Endothelial cell of umbilical vein (primary cell): ENCODE results near the gene VPS16. TPM values are rescaled to one million over a fixed set of nuclear protein-coding genes. Genes with fewer than 3 reads are reported as not detected.

Source experiments
- BruUV-seq: library from RNA; stranded (reverse); fragments of 400-500 nt; replicated peaks from 2 replicates; lab custom pipeline; 2021; lab: Mats Ljungman, UMichigan
- CTCF ChIA-PET: fragments of 300-600, 350-600 bp; sonication (Branson Sonifier 250); formaldehyde crosslinking; loops from one replicate; lab custom pipeline; 2021; ENCODE audit warnings: antibody characterized with exemption, inconsistent platforms; lab: Charles Lee
- POLR2A ChIA-PET: fragments of 300-600, 350-600 bp; sonication (Branson Sonifier 250); formaldehyde crosslinking; loops from one replicate; lab custom pipeline; 2021; ENCODE audit warnings: antibody characterized with exemption, inconsistent platforms; lab: Charles Lee
- DNase-seq: peaks from one replicate; pipeline ENCODE4 v3.0.0-alpha.2; 2011; ENCODE audit warnings: low read depth, low spot score
- FAIRE-seq: peaks from 2 replicates; lab custom pipeline; 2011; peaks lifted over from hg19 to GRCh38; lab: Jason Lieb, UNC
- H2AFZ ChIP-seq: 2 replicates; pipeline ENCODE4 v1.6.0; 2012; ENCODE audit warnings: low read depth, low read length, control low read depth, inconsistent platforms
- H3K27ac ChIP-seq: 2 replicates; pipeline ENCODE4 v1.5.1; 2011; ENCODE audit warnings: low read depth, mild to moderate bottlenecking, control low read depth, low read length, moderate library complexity; ENCODE audit not compliant: insufficient read depth
- H3K27me3 ChIP-seq, 2 experiments: 2 replicates each; pipeline versions ENCODE4 v1.6.0 to v1.6.1; 2011; ENCODE audit warnings: low read length in 2 of 2, mixed read lengths in 1 of 2; ENCODE audit not compliant: control insufficient read depth in 2 of 2, insufficient read depth in 2 of 2
- H3K36me3 ChIP-seq, 2 experiments: 2 replicates in 1 of 2; 3 replicates in 1 of 2; pipeline ENCODE4 v1.5.1; 2011; ENCODE audit warnings: low read length in 2 of 2, mild to moderate bottlenecking in 1 of 2, moderate library complexity in 1 of 2; ENCODE audit not compliant: control insufficient read depth in 2 of 2, insufficient read depth in 2 of 2; ENCODE audit errors: extremely low read depth in 1 of 2
- H3K4me1 ChIP-seq: 3 replicates; pipeline ENCODE4 v1.5.1; 2011; ENCODE audit warnings: mild to moderate bottlenecking, low read length; ENCODE audit not compliant: control insufficient read depth, insufficient read depth; ENCODE audit errors: extremely low read depth
- H3K4me2 ChIP-seq: 2 replicates; pipeline ENCODE4 v1.6.1; 2011; ENCODE audit warnings: low read length, control low read depth, mixed read lengths; ENCODE audit not compliant: insufficient read depth
- H3K4me3 ChIP-seq, 3 experiments: fragments of 200-600 bp in 1 of 3; sonication (generic), shearing (Covaris generic) in 1 of 3; replicated peaks in 1 of 3; 2 replicates each; pipeline ENCODE4 v1.5.1; 2011 to 2016; ENCODE audit warnings: control low read depth in 3 of 3, low read length in 3 of 3, mild to moderate bottlenecking in 2 of 3, inconsistent platforms in 1 of 3, low read depth in 1 of 3, moderate library complexity in 1 of 3; ENCODE audit not compliant: insufficient read depth in 1 of 3
- H3K79me2 ChIP-seq: 2 replicates; pipeline ENCODE4 v1.6.0; 2012; ENCODE audit warnings: low read length, inconsistent platforms; ENCODE audit not compliant: control insufficient read depth, insufficient read depth
- H3K9ac ChIP-seq: replicated peaks from 2 replicates; pipeline ENCODE3; 2011; ENCODE audit warnings: low read length, control low read depth; ENCODE audit not compliant: insufficient read depth; ENCODE audit errors: extremely low read depth
- H3K9me1 ChIP-seq: replicated peaks from 3 replicates; pipeline ENCODE4 v1.6.0; 2011; ENCODE audit warnings: mild to moderate bottlenecking, low read length; ENCODE audit not compliant: control insufficient read depth, insufficient read depth; ENCODE audit errors: extremely low read depth
- H3K9me3 ChIP-seq: replicated peaks from 2 replicates; pipeline ENCODE4 v1.5.1; 2012; ENCODE audit warnings: low read length, inconsistent platforms; ENCODE audit not compliant: control insufficient read depth, insufficient read depth
- H4K20me1 ChIP-seq: replicated peaks from 2 replicates; pipeline ENCODE3; 2011; ENCODE audit warnings: mild to moderate bottlenecking, low read length; ENCODE audit not compliant: control insufficient read depth, insufficient read depth; ENCODE audit errors: extremely low read depth
- CTCF ChIP-seq, 2 donors: IDR thresholded peaks; 1 replicate in 1 of 2; 2 replicates in 1 of 2; pipeline ENCODE4 v1.5.1; 2011; ENCODE audit warnings: low read length in 2 of 2, mild to moderate bottlenecking in 2 of 2, moderate library complexity in 2 of 2, control low read depth in 1 of 2, inconsistent platforms in 1 of 2, low read depth in 1 of 2; ENCODE audit not compliant: insufficient read depth in 1 of 2; ENCODE audit errors: extremely low read depth in 1 of 2
- EZH2 ChIP-seq: IDR thresholded peaks from 2 replicates; pipeline ENCODE4 v1.6.1; 2012; ENCODE audit warnings: borderline replicate concordance, low read depth, mild to moderate bottlenecking, moderate library complexity, low read length, inconsistent platforms; ENCODE audit not compliant: severe bottlenecking
- FOS ChIP-seq: IDR thresholded peaks from 2 replicates; pipeline ENCODE4 v1.6.1; 2011; ENCODE audit warnings: mild to moderate bottlenecking, low read length, moderate library complexity, borderline replicate concordance; ENCODE audit not compliant: insufficient read depth
- GATA2 ChIP-seq: IDR thresholded peaks from 2 replicates; pipeline ENCODE4 v1.7.0; 2011; ENCODE audit warnings: low read depth, mild to moderate bottlenecking, moderate library complexity, mixed read lengths, low read length; ENCODE audit not compliant: insufficient read length, insufficient read depth
- JUN ChIP-seq: IDR thresholded peaks from 2 replicates; pipeline ENCODE4 v1.6.1; 2011; ENCODE audit warnings: borderline replicate concordance, low read depth; ENCODE audit not compliant: insufficient read length, insufficient read depth
- MAX ChIP-seq: IDR thresholded peaks from 2 replicates; pipeline ENCODE4 v1.6.1; 2011; ENCODE audit not compliant: insufficient read depth, insufficient read length
- MYC ChIP-seq: IDR thresholded peaks from one replicate; pipeline ENCODE4 v1.6.1; 2011; ENCODE audit warnings: mild to moderate bottlenecking, low read depth, low read length
- POLR2A ChIP-seq: IDR thresholded peaks from 2 replicates; pipeline ENCODE4 v1.6.1; 2012; ENCODE audit warnings: low read depth, mild to moderate bottlenecking, control low read depth, low read length
- POLR2AphosphoS5 ChIP-seq: IDR thresholded peaks from 2 replicates; pipeline ENCODE4 v1.6.1; 2012; ENCODE audit warnings: low read depth, mild to moderate bottlenecking, control low read depth, low read length, moderate library complexity; ENCODE audit not compliant: insufficient read depth
- dilution Hi-C: fragments of 300-500 bp; cut with MboI; formaldehyde crosslinking; loops from one replicate; pipeline ENCODE4 v1.15.0; 2019; ENCODE audit warnings: low sequenced_read_pairs; ENCODE audit not compliant: extremely low pct_ligation_motif_present
- intact Hi-C: fragments of 100-400 bp; cut with micrococcal nuclease; formaldehyde crosslinking; loops from one replicate; pipeline ENCODE4 v1.10.0; 2022
- polyA plus RNA-seq, 4 experiments: library from polyadenylated mRNA; depleted of rRNA in 3 of 4; stranded (reverse) in 3 of 4; unstranded in 1 of 4; fragments of >200 nt; gene quantifications; 2 replicates each; pipeline versions ENCODE4 v1.2.1 to v1.2.3, GENCODE V29; 2011 to 2012; ENCODE audit warnings: missing spikeins in 1 of 4
- total RNA-seq: library from RNA; stranded (reverse); gene quantifications from 2 replicates; pipeline ENCODE4 v1.2.3, GENCODE V29; 2021

Gene VPS16
- total and polyA plus RNA-seq, 2 donors (not counting 3 experiments of a cell fraction or from before 2014, with no cell fraction given) = 37.6 to 42.3 TPM

GRCh38 chr20:2840967-2841531 lies 504 bp downstream of the VPS16 start:
- DNase-seq = peak; percentile 59
- H3K9me1 ChIP-seq = no peaks in the 10 kb centered on the region
- H3K79me2 ChIP-seq = peaks cover 3% of the 10 kb centered on the region
- dilution Hi-C loops (no loop called here), intact Hi-C loops (loop anchor here (2.0 kb wide), 1 partner anchor 32 kb away; the partner anchor contains the start of gene PTPRA)
- ChIA-PET CTCF (interaction anchor here (1.2 to 2.4 kb wide), 3 partner anchors 11 to 88 kb away, joined by 3 to 15 read pairs (median 4); no protein-coding TSS in a partner anchor), POLR2A (no interaction called here)
- H3K4me3 ChIP-seq = peak overlapping the region; percentile 80 to 92 (median 81)
- FAIRE-seq = peak; percentile 62
- H3K27me3 ChIP-seq = no peaks in the 10 kb centered on the region
- H3K36me3 ChIP-seq = peaks cover 0 to 2% of the 10 kb centered on the region in 2 experiments
- peak overlapping the region; percentile 16 for H3K27ac ChIP-seq
- TSS peak; percentile 61 for BruUV-seq
- no peaks in the 10 kb centered on the region for H4K20me1 ChIP-seq
- peak overlapping the region; percentile 93 for H2AFZ ChIP-seq
- H3K9me3 ChIP-seq = no peaks in the 10 kb centered on the region
- peaks cover 4% of the 10 kb centered on the region for H3K4me1 ChIP-seq
- peak overlapping the region; percentile 56 for H3K9ac ChIP-seq
- TF ChIP-seq FOS (no peak), POLR2A (no peak), EZH2 (no peak), MYC (no peak), MAX (no peak), GATA2 (no peak), CTCF (IDR thresholded peaks at IDR 0.05; ENCODE audit: extremely low read depth in 1 of 2, insufficient read depth in 1 of 2, low read depth in 1 of 2, low read length in 2 of 2) (no peak), JUN (no peak), POLR2AphosphoS5 (no peak)
- peak overlapping the region; percentile 94 for H3K4me2 ChIP-seq
